ENCODE measurements around the gene ACVR1.

- TF ChIP-seq, protein P1, sequence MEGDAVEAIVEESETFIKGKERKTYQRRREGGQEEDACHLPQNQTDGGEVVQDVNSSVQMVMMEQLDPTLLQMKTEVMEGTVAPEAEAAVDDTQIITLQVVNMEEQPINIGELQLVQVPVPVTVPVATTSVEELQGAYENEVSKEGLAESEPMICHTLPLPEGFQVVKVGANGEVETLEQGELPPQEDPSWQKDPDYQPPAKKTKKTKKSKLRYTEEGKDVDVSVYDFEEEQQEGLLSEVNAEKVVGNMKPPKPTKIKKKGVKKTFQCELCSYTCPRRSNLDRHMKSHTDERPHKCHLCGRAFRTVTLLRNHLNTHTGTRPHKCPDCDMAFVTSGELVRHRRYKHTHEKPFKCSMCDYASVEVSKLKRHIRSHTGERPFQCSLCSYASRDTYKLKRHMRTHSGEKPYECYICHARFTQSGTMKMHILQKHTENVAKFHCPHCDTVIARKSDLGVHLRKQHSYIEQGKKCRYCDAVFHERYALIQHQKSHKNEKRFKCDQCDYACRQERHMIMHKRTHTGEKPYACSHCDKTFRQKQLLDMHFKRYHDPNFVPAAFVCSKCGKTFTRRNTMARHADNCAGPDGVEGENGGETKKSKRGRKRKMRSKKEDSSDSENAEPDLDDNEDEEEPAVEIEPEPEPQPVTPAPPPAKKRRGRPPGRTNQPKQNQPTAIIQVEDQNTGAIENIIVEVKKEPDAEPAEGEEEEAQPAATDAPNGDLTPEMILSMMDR (conservative IDR thresholded peaks at IDR 0.05 in 1 of 2, IDR thresholded peaks at IDR 0.05 in 1 of 2; ENCODE audit: low read depth in 1 of 2, low read length in 2 of 2), result no peak
- no peak for TF ChIP-seq EZH2 (IDR thresholded peaks at IDR 0.05; ENCODE audit: low read length, missing control alignments)
These were observed 20.0 kb downstream of the ACVR1 start for GRCh38 chr2:157856187-157856515.
